HCT116 (cell line): ENCODE data around the gene CNDP1. TPM values are rescaled to one million over a fixed set of nuclear protein-coding genes. Genes with fewer than 3 reads are reported as not detected.

ENCODE experiments used
- ATAC-seq: fragments of 200-7000 bp; cut with Tn5 transposase; 2 replicates; pipeline ENCODE4 v1.9.1; 2020; ENCODE audit warnings: mild to moderate bottlenecking, moderate library complexity
- BruUV-seq: library from RNA; stranded (reverse); fragments of 400-500 nt; replicated peaks from 2 replicates; lab custom pipeline; 2021; lab: Mats Ljungman, UMichigan
- CTCF ChIA-PET: fragments of 300-600 bp; sonication (Branson Sonifier 250); formaldehyde crosslinking; loops from one replicate; lab custom pipeline; 2021; ENCODE audit warnings: antibody characterized with exemption; lab: Charles Lee
- POLR2A ChIA-PET: fragments of 300-600, 350-600 bp; sonication (Branson Sonifier 250); formaldehyde crosslinking; loops from one replicate; lab custom pipeline; 2021; ENCODE audit warnings: antibody characterized with exemption; lab: Charles Lee
- RAD21 ChIA-PET, 2 experiments: fragments of 300-600 bp; sonication (Branson Sonifier 250); formaldehyde crosslinking; loops; one replicate each; lab custom pipeline; 2023; ENCODE audit warnings: low total read pairs in 2 of 2; ENCODE audit not compliant: uncharacterized antibody in 2 of 2, unreplicated experiment in 2 of 2, low non-redundant PET in 1 of 2; lab: Charles Lee
- DNase-seq: peaks from one replicate; pipeline ENCODE4 v3.0.0-alpha.2; 2010; ENCODE audit warnings: low read depth, low spot score
- H2AFZ ChIP-seq: fragments of 200-600 bp; shearing (Covaris generic), sonication (generic); 2 replicates; pipeline ENCODE4 v1.6.1; 2017; ENCODE audit warnings: low read depth, mixed run types, mixed read lengths, antibody characterized with exemption, low read length; ENCODE audit not compliant: poor library complexity, severe bottlenecking
- H3K27ac ChIP-seq: 2 replicates; pipeline ENCODE4 v1.5.1; 2012; ENCODE audit warnings: low read depth, low read length
- H3K27me3 ChIP-seq: fragments of 200-600 bp; sonication (generic); 2 replicates; pipeline ENCODE4 v1.6.1; 2016; ENCODE audit warnings: mixed run types, low read length, mixed read lengths; ENCODE audit not compliant: insufficient read depth
- H3K36me3 ChIP-seq, 2 experiments: fragments of 200-500 bp in 1 of 2; fragments of 200-600 bp in 1 of 2; sonication (Bioruptor generic) in 1 of 2; sonication (generic) in 1 of 2; 2 replicates each; pipeline versions ENCODE4 v1.5.1 to v1.6.1; 2014 to 2016; ENCODE audit warnings: low read length in 2 of 2, inconsistent platforms in 1 of 2, mixed read lengths in 1 of 2, mixed run types in 1 of 2; ENCODE audit not compliant: insufficient read depth in 2 of 2, control insufficient read depth in 1 of 2
- H3K4me1 ChIP-seq, 2 experiments: fragments of 200-600 bp in 1 of 2; sonication (generic) in 1 of 2; 2 replicates each; pipeline versions ENCODE4 v1.5.1 to v1.6.1; 2012 to 2017; ENCODE audit warnings: low read length in 2 of 2, inconsistent platforms in 1 of 2, mild to moderate bottlenecking in 1 of 2, mixed read lengths in 1 of 2, mixed run types in 1 of 2, moderate library complexity in 1 of 2; ENCODE audit not compliant: insufficient read depth in 2 of 2, control insufficient read depth in 1 of 2
- H3K4me2 ChIP-seq: fragments of 200-600 bp; sonication (generic); 2 replicates; pipeline ENCODE4 v1.6.1; 2017; ENCODE audit warnings: mixed run types, low read length, mixed read lengths
- H3K4me3 ChIP-seq, 2 experiments: fragments of 200-600 bp in 1 of 2; sonication (generic) in 1 of 2; replicated peaks in 1 of 2; 2 replicates each; pipeline ENCODE4 v1.5.1; 2011 to 2016; ENCODE audit warnings: low read length in 2 of 2, control low read depth in 1 of 2, low read depth in 1 of 2, mild to moderate bottlenecking in 1 of 2, mixed read lengths in 1 of 2, mixed run types in 1 of 2
- H3K79me2 ChIP-seq: fragments of 200-600 bp; sonication (generic); 2 replicates; pipeline ENCODE4 v1.6.1; 2017; ENCODE audit warnings: mild to moderate bottlenecking, mixed run types, low read length, moderate library complexity, mixed read lengths; ENCODE audit not compliant: insufficient read depth
- H3K9ac ChIP-seq: fragments of 200-600 bp; sonication (generic); 2 replicates; pipeline ENCODE4 v1.6.1; 2016; ENCODE audit warnings: low read length, mixed read lengths
- H3K9me2 ChIP-seq: fragments of 200-600 bp; sonication (generic), shearing (Covaris generic); 2 replicates; pipeline ENCODE4 v1.6.1; 2017; ENCODE audit warnings: mixed run types, mild to moderate bottlenecking, moderate library complexity; ENCODE audit not compliant: insufficient read depth
- H3K9me3 ChIP-seq, 2 experiments: fragments of 200-500 bp in 1 of 2; fragments of 200-600 bp in 1 of 2; sonication (Bioruptor generic) in 1 of 2; sonication (generic) in 1 of 2; 2 replicates each; pipeline ENCODE4 v1.6.1; 2014 to 2017; ENCODE audit warnings: low read length in 2 of 2, mixed read lengths in 2 of 2, inconsistent platforms in 1 of 2, low read depth in 1 of 2, mild to moderate bottlenecking in 1 of 2, mixed run types in 1 of 2, moderate library complexity in 1 of 2; ENCODE audit not compliant: control insufficient read depth in 1 of 2, insufficient read depth in 1 of 2
- H4K20me1 ChIP-seq: fragments of 200-600 bp; sonication (generic), shearing (Covaris generic); 2 replicates; pipeline ENCODE4 v1.6.1; 2017; ENCODE audit warnings: mixed run types, mild to moderate bottlenecking, moderate library complexity; ENCODE audit not compliant: insufficient read depth
- CEBPB ChIP-seq: IDR thresholded peaks from 2 replicates; pipeline ENCODE4 v1.6.1; 2012; ENCODE audit warnings: low read depth
- EGR1 ChIP-seq: IDR thresholded peaks from 2 replicates; pipeline ENCODE4 v1.6.1; 2012; ENCODE audit warnings: low read depth
- JUND ChIP-seq: IDR thresholded peaks from 2 replicates; pipeline ENCODE4 v1.6.1; 2012
- POLR2A ChIP-seq: IDR thresholded peaks from 2 replicates; pipeline ENCODE4 v1.7.0; 2011; ENCODE audit warnings: borderline replicate concordance; ENCODE audit not compliant: insufficient read depth, insufficient read length; ENCODE audit errors: extremely low read depth
- POLR2AphosphoS5 ChIP-seq: IDR thresholded peaks from 2 replicates; pipeline ENCODE4 v1.6.1; 2011; ENCODE audit warnings: mild to moderate bottlenecking, low read depth, low read length, moderate library complexity
- RAD21 ChIP-seq: IDR thresholded peaks from 2 replicates; pipeline ENCODE4 v1.6.1; 2012; ENCODE audit warnings: low read depth, mild to moderate bottlenecking
- SP1 ChIP-seq: IDR thresholded peaks from 2 replicates; pipeline ENCODE4 v1.6.1; 2012; ENCODE audit warnings: low read depth
- TCF7L2 ChIP-seq: IDR thresholded peaks from 2 replicates; pipeline ENCODE4 v1.7.0; 2011; ENCODE audit warnings: borderline replicate concordance, inconsistent platforms; ENCODE audit not compliant: insufficient read depth, insufficient read length; ENCODE audit errors: extremely low read depth
- ZBTB33 ChIP-seq: IDR thresholded peaks from 2 replicates; pipeline ENCODE4 v1.6.1; 2011; ENCODE audit warnings: mild to moderate bottlenecking, low read length, moderate library complexity; ENCODE audit not compliant: insufficient replicate concordance; ENCODE audit errors: extremely low read depth
- ZFX ChIP-seq: fragments of 450-650 bp; IDR thresholded peaks from 2 replicates; pipeline ENCODE4 v1.6.1; 2017
- intact Hi-C: fragments of 100-400 bp; cut with micrococcal nuclease; formaldehyde crosslinking; loops from 2 replicates; pipeline ENCODE4 v1.10.0; 2022
- total RNA-seq: library from RNA; stranded (reverse); gene quantifications from one replicate; pipeline ENCODE4 v1.2.1, GENCODE V29; 2021; ENCODE audit not compliant: unreplicated experiment
- TF ChIP-seq, protein P1 (sequence below): IDR thresholded peaks from 2 replicates; pipeline ENCODE4 v1.6.1; 2012; ENCODE audit warnings: low read depth

CNDP1 gene
- total RNA-seq, 1 experiment from 2014 or later, result not detected

DNA sequence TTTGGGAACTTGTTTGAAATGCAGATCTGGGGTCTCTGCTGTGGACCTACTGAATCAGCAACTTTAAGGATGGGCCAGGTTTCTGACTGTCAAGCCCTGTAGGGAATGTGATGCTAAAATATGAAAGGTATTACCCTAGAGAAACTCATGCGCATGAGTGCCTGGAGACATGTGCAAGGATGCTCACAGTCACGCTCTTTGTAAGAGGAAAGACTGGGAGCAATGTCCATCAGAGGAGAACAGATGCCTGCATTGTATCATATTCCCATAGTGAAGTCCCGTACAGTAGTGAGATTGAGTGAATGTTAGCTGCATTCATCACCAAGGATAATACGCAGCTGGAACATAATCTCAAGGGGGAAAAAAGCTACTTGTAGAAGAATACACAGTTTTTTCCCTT lies 77.5 kb downstream of the CNDP1 start:
- CTCF ChIA-PET, result no interaction called here
- DNase-seq (no peak), ATAC-seq (no peak)
- Histone ChIP-seq H4K20me1 (no peaks in the 10 kb centered on the region), H3K36me3 (no peaks in the 10 kb centered on the region), H3K9me3 (0 out of 4 replicates have a peak, but pooled peaks cover 0 to 6% of the 10 kb centered on the region in 2 experiments), H3K4me1 (no peaks in the 10 kb centered on the region), H3K4me3 (no peak overlapping the region), H3K27ac (no peak overlapping the region), H2AFZ (no peak overlapping the region), H3K4me2 (no peak overlapping the region), H3K79me2 (peaks cover 9% of the 10 kb centered on the region; the same call in 1 of the 2 replicates), H3K27me3 (no peaks in the 10 kb centered on the region), H3K9ac (no peak overlapping the region), H3K9me2 (no peaks in the 10 kb centered on the region)
- POLR2A ChIA-PET, result no interaction called here
- RAD21 ChIA-PET, result no interaction called here
- BruUV-seq, result no TSS peak
- TF ChIP-seq ZBTB33 (no peak), POLR2AphosphoS5 (no peak), SP1 (no peak), EGR1 (no peak), CEBPB (no peak), POLR2A (no peak), ZFX (no peak), RAD21 (no peak), TCF7L2 (no peak), JUND (no peak)
- TF ChIP-seq, protein P1, sequence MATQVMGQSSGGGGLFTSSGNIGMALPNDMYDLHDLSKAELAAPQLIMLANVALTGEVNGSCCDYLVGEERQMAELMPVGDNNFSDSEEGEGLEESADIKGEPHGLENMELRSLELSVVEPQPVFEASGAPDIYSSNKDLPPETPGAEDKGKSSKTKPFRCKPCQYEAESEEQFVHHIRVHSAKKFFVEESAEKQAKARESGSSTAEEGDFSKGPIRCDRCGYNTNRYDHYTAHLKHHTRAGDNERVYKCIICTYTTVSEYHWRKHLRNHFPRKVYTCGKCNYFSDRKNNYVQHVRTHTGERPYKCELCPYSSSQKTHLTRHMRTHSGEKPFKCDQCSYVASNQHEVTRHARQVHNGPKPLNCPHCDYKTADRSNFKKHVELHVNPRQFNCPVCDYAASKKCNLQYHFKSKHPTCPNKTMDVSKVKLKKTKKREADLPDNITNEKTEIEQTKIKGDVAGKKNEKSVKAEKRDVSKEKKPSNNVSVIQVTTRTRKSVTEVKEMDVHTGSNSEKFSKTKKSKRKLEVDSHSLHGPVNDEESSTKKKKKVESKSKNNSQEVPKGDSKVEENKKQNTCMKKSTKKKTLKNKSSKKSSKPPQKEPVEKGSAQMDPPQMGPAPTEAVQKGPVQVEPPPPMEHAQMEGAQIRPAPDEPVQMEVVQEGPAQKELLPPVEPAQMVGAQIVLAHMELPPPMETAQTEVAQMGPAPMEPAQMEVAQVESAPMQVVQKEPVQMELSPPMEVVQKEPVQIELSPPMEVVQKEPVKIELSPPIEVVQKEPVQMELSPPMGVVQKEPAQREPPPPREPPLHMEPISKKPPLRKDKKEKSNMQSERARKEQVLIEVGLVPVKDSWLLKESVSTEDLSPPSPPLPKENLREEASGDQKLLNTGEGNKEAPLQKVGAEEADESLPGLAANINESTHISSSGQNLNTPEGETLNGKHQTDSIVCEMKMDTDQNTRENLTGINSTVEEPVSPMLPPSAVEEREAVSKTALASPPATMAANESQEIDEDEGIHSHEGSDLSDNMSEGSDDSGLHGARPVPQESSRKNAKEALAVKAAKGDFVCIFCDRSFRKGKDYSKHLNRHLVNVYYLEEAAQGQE, result no peak
- intact Hi-C loops, result no loop called here
